ENCODE results near the gene CNMD. TPM values are rescaled to one million over a fixed set of nuclear protein-coding genes. Genes with fewer than 3 reads are reported as not detected.

The CNMD gene
- not detected for polyA plus RNA-seq (2012; ENCODE audit: insufficient read depth, insufficient read length)

GRCh38 chr13:52739468-52740071, at the start of gene CNMD:
CNMD (minus strand) TSS chr13:52739820; CDS start chr13:52739701, 119 bp downstream.
- 0 out of 2 replicates have a peak within 1 kb of the TSS, but pooled peaks have one; percentile 9 for H3K4me3 ChIP-seq (ENCODE audit: low read length)
- no peak for DNase-seq (ENCODE audit: low read depth, low spot score)

GRCh38 chr13:52788011-52788410, 48.4 kb upstream of the CNMD start:
- H3K4me3 ChIP-seq (ENCODE audit: low read length): no peak overlapping the region
- DNase-seq (ENCODE audit: low read depth, low spot score): no peak

DNA sequence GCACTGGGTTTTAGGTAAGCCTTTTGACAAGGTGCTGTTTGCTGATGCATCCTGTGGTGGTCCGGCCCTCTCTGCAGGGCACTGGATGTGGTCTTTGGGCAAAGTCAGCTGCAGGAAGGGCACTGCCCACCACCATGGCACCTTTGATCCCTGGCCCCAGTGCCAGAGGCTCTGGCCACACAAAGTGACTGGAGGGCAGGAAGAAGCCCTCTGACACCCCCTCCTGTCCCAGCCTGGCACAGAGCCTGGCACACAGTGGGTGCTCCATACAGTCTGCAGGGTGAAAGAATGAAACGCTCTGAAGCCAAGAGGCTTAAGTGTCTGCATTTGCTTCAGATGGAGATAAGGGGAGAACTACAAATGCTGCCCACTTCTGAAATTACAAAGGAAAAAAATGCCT, 47.6 kb upstream of the CNMD start:
- DNase-seq (ENCODE audit: low read depth, low spot score): no peak

DNA sequence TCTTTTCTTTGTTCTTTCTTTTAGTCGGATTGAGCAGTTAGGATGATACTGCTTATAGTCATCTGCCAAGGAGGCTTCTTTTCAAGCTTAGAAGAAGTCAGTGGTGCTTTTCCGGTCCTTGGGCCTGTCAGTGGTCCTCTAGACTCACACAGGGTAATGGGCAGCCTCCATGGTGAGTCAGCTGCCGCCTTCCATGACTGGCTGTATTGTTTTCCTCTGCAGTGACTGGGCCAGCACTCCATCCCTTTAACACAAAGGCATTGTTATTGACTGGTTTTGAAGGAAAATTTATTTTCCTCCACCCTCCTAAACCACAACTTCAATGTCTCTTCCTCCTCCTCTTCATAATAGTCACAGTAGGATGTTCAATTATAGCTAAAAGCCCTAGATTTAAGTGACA, 47.1 kb upstream of the CNMD start:
- no peak for DNase-seq (ENCODE audit: low read depth, low spot score)
- no peak overlapping the region for H3K4me3 ChIP-seq (ENCODE audit: low read length)

More for the DNA sequence above, 47.6 kb upstream of the CNMD start:
- H3K4me3 ChIP-seq (ENCODE audit: low read length): no peak overlapping the region

DNA sequence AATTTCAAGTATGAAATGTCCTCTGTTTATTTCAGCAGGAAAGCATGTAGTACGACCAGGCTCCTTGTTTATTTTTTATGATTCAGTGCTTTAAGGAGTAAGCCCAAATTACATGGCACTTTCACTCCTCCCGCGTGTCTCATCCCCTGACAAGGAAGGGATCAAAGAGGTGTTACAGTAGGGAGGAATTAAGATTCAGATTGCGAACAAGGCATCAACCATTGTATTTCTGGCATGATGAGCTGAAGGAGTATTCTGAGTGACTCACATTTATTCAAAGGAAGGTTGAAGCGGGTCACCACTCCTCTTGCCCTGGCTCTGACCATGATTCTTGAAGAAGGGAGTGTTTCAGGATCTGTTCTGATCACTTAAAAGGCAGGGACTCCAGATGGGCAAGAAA, 46.1 kb upstream of the CNMD start:
- no peak for DNase-seq (ENCODE audit: low read depth, low spot score)
- H3K4me3 ChIP-seq (ENCODE audit: low read length): no peak overlapping the region

- no peak overlapping the region for H3K4me3 ChIP-seq (ENCODE audit: low read length)
- DNase-seq (ENCODE audit: low read depth, low spot score): no peak
Measured at GRCh38 chr13:52784591-52785340, 45.1 kb upstream of the CNMD start.

DNA sequence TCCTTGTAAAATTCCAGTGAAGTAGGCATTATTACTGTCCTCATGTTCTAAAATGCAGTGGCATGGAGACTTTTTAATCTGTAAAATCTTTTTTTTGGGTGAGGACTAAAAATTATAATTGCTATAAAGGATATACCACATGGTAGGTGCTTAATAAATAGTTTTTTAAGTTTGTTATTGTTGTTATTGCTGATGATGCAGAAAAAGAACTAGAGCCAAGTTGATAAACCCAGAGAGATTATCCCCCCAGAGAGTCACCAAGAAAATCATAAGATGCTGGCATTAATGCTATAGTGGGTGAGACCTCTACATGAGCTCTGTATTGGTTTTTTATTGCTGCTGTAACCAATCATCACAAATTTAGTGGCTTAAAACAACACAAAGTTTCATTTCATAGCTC, 44.3 kb upstream of the CNMD start:
- DNase-seq (ENCODE audit: low read depth, low spot score): no peak
- no peak overlapping the region for H3K4me3 ChIP-seq (ENCODE audit: low read length)

DNA sequence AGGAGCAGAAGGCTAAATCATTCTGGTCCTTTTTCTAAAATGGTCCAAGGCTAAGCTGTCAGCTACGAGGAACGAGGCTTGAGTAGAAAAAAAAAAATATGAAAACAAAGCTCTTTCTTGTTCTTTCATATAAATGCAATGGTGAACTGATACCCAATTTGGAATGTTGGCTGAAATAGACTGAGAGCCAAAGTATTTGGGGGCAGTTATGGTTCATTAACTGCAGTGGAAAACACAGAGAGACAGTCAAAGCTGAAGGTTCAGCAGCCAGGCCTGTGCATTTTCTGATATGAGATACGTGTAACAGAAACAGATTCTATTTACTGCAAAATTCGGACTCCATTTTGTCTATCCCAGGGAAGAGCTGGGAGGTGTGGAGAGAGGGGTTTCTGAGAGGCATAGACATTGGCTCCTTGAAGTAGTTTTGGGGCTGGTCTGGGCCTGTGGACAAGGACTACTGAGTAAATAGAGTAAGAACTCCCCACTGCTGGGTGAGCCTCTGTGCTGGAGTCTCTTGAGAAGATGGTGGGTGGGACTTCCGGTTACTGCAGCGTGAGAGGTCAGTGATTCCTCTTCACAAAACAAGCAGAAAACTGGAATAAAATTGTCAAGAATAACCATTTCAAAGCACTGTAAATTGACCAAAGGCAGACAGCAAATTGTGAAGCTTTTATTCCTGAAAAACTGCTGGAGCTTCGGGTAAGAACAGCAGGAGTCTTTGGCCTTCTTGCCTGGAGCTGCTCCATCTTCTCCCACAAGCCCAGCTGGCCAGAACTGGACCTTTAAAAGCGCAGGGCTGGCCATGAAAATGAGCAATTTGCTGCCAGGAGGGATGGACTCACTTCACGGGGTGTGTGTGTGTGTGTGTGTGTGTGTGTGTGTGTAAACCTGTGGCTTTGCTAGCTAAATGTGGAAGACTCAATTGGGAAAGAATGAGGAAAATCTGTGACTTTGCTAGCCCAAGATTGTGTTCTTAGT, 43.1 kb upstream of the CNMD start:
- no peak for DNase-seq (ENCODE audit: low read depth, low spot score)
- no peak overlapping the region for H3K4me3 ChIP-seq (ENCODE audit: low read length)

- no peak for DNase-seq (ENCODE audit: low read depth, low spot score)
- H3K4me3 ChIP-seq (ENCODE audit: low read length): no peak overlapping the region
Measured at GRCh38 chr13:52780611-52781010, 41.0 kb upstream of the CNMD start.

- DNase-seq (ENCODE audit: low read depth, low spot score): peak; percentile 11
- no peak overlapping the region for H3K4me3 ChIP-seq (ENCODE audit: low read length)
Measured at GRCh38 chr13:52780092-52780491, 40.5 kb upstream of the CNMD start.

DNA sequence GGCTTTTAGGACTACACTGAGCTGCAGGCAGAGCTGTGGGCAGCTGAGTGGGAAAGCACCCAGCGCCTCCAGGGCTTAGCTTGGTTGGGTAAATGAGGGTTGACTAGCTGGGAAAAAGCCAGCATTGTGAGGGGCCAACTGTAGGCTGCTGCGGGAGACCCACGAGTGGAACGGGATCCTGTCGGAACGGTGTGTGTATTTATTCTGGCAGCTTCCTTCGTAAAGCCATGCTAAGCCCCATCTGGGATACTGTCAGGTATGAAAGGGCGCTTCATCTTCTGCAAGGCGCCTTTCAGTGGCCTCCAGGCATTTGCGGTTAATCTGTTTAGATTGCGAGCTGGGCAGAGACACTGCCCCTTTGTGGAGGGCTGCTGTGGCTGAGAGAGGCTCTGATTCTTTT, 39.5 kb upstream of the CNMD start:
- DNase-seq (ENCODE audit: low read depth, low spot score): no peak
- H3K4me3 ChIP-seq (ENCODE audit: low read length): no peak overlapping the region

GRCh38 chr13:52776726-52777125, 37.1 kb upstream of the CNMD start:
- no peak for DNase-seq (ENCODE audit: low read depth, low spot score)
- H3K4me3 ChIP-seq (ENCODE audit: low read length): no peak overlapping the region

DNA sequence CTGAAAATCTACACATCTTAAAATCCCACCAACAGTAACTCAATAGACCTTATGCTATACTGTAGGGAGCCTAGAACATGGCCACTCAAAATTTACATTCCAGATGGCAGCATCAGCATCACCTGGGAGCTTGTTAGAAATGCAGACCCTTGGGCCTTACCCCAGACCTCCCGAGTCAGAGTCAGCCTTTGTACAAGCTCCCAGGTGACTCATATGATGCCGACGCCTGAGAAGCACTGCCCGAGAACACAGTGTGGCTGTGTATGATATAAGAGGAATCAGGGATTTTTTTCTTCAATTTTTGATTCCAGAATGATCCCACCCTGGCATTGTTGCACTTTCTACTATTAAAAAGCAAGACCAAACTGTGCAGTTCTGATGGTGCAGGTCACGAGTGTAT, 35.9 kb upstream of the CNMD start:
- no peak for DNase-seq (ENCODE audit: low read depth, low spot score)
- no peak overlapping the region for H3K4me3 ChIP-seq (ENCODE audit: low read length)

DNA sequence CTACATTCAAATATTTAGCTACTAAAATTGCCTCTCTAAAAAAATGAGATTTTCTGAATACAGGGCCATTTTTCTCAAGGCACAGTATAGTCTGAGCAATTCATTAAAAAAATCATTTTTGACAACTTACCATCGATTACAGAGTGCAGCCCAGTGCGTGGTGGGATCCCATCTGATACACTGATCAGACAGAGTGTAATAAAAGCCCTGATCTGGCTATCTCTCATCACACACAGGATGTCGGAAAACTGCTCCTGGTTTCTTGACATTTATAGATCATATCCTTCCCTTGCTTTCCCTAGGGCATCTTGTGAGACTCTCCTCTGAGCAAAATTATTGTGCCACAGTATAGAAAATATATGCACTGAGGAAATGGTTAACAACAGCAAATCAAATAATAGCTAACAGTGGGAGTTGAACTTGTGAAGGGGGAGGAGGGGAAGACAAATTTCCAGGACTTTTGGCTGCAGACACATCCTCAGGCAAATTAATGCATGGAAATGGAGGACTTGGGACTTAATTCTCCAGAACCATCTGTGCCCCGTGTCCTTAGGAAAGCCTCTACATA, 28.4 kb upstream of the CNMD start:
- no peak for DNase-seq (ENCODE audit: low read depth, low spot score)
- no peak overlapping the region for H3K4me3 ChIP-seq (ENCODE audit: low read length)

DNA sequence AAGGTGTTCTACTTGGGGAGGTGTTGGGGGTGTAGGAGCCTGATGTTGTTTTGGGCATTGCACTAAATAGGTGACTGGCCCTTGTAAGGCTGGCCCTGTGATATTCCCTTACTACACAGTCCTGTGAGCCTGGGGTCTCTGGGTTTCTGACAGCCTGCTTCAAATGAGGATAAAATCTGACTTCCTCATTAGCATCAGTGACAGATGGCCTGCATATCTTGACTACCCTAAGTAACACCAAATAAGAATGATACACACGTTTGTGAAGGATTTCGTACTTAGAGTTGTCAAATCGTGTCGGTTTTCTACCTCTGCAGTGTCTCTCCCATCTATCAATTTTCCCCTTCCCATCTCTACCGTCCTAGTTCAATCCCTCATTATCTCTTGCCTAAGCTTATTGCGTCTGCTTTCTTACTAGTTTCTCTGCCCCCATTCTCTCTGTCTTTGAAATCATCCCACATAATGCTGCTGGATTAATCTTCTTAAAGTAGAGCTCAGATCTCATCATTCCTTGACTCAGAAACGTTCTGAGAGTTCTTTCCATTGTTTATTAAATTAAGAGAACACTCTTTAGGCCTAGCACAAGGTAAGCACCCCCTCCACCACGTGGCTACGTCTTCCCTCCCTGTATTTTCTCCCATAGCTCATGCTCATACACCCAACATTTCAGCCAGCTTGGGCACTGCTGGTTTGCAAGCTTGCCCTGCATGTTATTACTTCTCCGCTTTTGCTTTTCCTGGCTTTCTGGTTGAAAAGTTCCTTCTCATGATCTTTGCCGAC, 26.2 kb upstream of the CNMD start:
- no peak for DNase-seq (ENCODE audit: low read depth, low spot score)
- H3K4me3 ChIP-seq (ENCODE audit: low read length): no peak overlapping the region

- no peak overlapping the region for H3K4me3 ChIP-seq (ENCODE audit: low read length)
- DNase-seq (ENCODE audit: low read depth, low spot score): no peak
Measured at GRCh38 chr13:52760077-52760476, 20.5 kb upstream of the CNMD start.

- no peak for DNase-seq (ENCODE audit: low read depth, low spot score)
- H3K4me3 ChIP-seq (ENCODE audit: low read length): no peak overlapping the region
Measured at GRCh38 chr13:52758114-52758513, 18.5 kb upstream of the CNMD start.

DNA sequence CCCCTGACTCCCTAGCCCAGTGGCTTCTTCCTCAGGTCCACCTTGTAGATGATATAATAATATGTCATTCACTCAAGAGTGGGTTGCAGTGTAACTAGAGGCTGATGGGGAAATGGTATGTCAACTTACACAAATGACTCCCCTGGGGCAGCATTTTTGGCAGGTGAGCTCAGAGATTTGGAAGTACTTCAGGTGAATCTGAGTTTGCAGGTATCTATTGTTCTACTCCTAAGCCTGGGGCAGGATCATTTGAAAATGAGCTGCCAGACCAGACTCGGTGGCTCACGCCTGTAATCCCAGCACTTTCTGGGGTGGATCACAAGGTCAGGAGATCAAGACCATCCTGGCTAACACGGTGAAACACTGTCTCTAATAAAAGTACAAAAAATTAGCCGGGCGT, 11.6 kb upstream of the CNMD start:
- no peak for DNase-seq (ENCODE audit: low read depth, low spot score)

GRCh38 chr13:52750713-52751112, 11.1 kb upstream of the CNMD start:
- no peak for DNase-seq (ENCODE audit: low read depth, low spot score)

More for the DNA sequence above, 11.6 kb upstream of the CNMD start:
- no peak overlapping the region for H3K4me3 ChIP-seq (ENCODE audit: low read length)

More at GRCh38 chr13:52750713-52751112, 11.1 kb upstream of the CNMD start:
- H3K4me3 ChIP-seq (ENCODE audit: low read length): no peak overlapping the region
